Measurements from ENCODE around the gene GALM.

Gene GALM

GRCh38 chr2:38742797-38743559, 77.1 kb downstream of the GALM start:
- no peak for FAIRE-seq
- DNase-seq (ENCODE audit: insufficient read length, low spot score): no peak
- no peak for TF ChIP-seq CTCF (IDR thresholded peaks at IDR 0.05; ENCODE audit: insufficient read depth, missing control alignments)

GRCh38 chr2:38743672-38744398, 77.9 kb downstream of the GALM start:
- DNase-seq (ENCODE audit: insufficient read length, low spot score) (no peak), FAIRE-seq (no peak)
- TF ChIP-seq CTCF (IDR thresholded peaks at IDR 0.05; ENCODE audit: insufficient read depth, missing control alignments): no peak

- FAIRE-seq: peak; percentile 70
- DNase-seq (ENCODE audit: insufficient read length, low spot score): no peak
- TF ChIP-seq CTCF (IDR thresholded peaks at IDR 0.05; ENCODE audit: insufficient read depth, missing control alignments): no peak
These were observed 78.5 kb downstream of the GALM start for GRCh38 chr2:38744399-38744780.

- TF ChIP-seq CTCF (IDR thresholded peaks at IDR 0.05; ENCODE audit: insufficient read depth, missing control alignments): no peak
- DNase-seq (ENCODE audit: insufficient read length, low spot score): no peak
- FAIRE-seq: no peak
These were observed 79.4 kb downstream of the GALM start for GRCh38 chr2:38745267-38745666.

DNA sequence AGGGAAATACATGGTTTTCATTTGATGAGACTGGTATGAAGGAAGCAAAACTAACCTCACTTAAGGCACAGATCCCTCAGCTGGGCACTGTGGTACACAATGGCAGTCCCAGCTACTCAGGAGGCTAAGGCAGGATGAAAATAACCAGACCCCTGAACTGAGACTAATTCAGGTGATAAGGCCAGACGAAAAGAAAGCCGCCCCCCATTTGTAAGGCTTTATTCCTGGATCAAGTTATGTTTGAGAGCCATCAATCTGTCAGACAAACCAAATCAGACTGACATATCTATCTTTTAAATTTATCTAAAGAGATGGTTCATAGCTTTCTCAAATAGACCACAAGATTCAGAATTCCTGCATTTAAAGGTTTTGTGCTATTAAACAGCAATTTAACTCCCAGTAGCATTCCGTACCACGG, 81.1 kb downstream of the GALM start:
- no peak for FAIRE-seq

DNA sequence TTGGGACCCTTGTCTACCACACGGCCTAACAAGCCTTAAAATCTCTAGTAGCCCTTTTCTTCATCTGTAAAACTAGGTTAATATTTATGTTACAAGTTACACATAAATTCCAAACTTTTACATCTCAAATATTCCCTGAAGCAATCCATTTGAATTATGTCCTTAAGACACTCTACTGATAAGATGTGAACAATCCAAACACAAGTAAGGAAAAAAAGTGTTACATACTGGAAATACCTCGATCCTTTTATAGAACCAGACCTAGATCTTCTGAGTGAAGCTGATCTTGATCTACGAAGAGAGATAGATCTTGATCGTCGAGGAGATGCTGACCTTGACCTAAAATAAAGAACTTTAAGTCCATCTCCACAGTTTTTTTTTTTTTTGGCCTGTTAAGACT, 81.9 kb downstream of the GALM start:
- no peak for TF ChIP-seq CTCF (IDR thresholded peaks at IDR 0.05; ENCODE audit: insufficient read depth, missing control alignments)
- DNase-seq (ENCODE audit: insufficient read length, low spot score) (no peak), FAIRE-seq (no peak)

More for the DNA sequence above, 81.1 kb downstream of the GALM start:
- TF ChIP-seq CTCF (IDR thresholded peaks at IDR 0.05; ENCODE audit: insufficient read depth, missing control alignments): no peak
- DNase-seq (ENCODE audit: insufficient read length, low spot score): no peak

- no peak for TF ChIP-seq CTCF (IDR thresholded peaks at IDR 0.05; ENCODE audit: insufficient read depth, missing control alignments)
- DNase-seq (ENCODE audit: insufficient read length, low spot score) (no peak), FAIRE-seq (no peak)
These were observed 82.5 kb downstream of the GALM start for GRCh38 chr2:38748391-38748790.

Measured in D721Med (cell line).